ENCODE results near the gene HOXD10.

GRCh38 chr2:176101216-176101830 is 15.3 kb upstream of the HOXD10 start:
- TF ChIP-seq, protein P1, sequence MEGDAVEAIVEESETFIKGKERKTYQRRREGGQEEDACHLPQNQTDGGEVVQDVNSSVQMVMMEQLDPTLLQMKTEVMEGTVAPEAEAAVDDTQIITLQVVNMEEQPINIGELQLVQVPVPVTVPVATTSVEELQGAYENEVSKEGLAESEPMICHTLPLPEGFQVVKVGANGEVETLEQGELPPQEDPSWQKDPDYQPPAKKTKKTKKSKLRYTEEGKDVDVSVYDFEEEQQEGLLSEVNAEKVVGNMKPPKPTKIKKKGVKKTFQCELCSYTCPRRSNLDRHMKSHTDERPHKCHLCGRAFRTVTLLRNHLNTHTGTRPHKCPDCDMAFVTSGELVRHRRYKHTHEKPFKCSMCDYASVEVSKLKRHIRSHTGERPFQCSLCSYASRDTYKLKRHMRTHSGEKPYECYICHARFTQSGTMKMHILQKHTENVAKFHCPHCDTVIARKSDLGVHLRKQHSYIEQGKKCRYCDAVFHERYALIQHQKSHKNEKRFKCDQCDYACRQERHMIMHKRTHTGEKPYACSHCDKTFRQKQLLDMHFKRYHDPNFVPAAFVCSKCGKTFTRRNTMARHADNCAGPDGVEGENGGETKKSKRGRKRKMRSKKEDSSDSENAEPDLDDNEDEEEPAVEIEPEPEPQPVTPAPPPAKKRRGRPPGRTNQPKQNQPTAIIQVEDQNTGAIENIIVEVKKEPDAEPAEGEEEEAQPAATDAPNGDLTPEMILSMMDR (IDR thresholded peaks at IDR 0.05), result no peak
- TF ChIP-seq POLR2A (IDR thresholded peaks at IDR 0.05) (no peak), POLR2AphosphoS5 (IDR thresholded peaks at IDR 0.05) (no peak)
